ENCODE measurements around the gene CPNE9. TPM values are rescaled to one million over a fixed set of nuclear protein-coding genes. Genes with fewer than 3 reads are reported as not detected.

The CPNE9 gene
- total and polyA plus RNA-seq, 2 of the 8 experiments (the other 6 are each of a cell fraction or from before 2014, with no cell fraction given): 4.8 to 6.0 TPM

DNA sequence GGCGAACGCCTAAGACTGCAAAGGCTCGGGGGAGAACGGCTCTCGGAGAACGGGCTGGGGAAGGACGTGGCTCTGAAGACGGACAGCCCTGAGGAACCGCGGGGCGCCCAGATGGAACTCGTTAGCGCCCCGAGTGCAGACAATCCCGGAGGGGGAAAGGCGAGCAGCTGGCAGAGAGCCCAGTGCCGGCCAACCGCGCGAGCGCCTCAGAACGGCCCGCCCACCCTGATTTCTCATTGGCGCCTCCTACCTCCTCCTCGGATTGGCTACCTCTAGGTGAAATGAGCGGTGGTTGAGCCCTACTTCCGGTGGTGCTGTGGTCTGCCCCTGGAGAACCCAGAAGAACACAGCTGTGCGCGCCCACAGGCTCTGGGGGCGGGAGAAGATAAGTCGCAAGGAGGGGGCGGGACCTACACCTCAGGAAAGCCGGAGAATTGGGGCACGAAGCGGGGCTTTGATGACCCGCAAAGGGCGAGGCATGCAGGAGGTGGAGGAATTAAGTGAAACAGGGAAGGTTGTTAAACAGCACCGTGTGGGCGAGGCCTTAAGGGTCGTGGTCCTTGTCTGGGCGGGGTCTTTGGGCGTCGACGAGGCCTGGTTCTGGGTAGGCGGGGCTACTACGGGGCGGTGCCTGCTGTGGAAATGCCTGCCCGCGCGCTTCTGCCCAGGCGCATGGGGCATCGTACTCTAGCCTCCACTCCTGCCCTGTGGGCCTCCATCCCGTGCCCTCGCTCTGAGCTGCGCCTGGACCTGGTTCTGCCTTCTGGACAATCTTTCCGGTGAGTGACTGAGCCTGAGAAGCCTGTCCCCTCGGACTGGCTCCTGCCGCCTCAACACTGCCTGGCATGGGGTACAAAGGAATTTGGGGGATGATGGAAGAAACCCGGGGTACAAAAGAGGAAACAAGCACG, 46.3 kb downstream of the CPNE9 start, which contains the start of gene OGG1:
Gene OGG1 (plus strand): TSS at position 308 of the 911 bp plus-strand sequence. CDS start 335 bp downstream, at position 643.
- Histone ChIP-seq H2BK120ac (replicated peaks; ENCODE audit: low read depth, low read length) (no peak within 1 kb of the TSS), H3K9me3 (ENCODE audit: insufficient read depth in 2 of 2, low read depth in 1 of 2, low read length in 1 of 2) (no peaks in the 10 kb centered on the region), H3K4ac (replicated peaks; ENCODE audit: insufficient read length, low read depth, low read length) (peak within 1 kb of the TSS; percentile 73), H3K79me2 (ENCODE audit: control insufficient read depth in 1 of 2, insufficient read depth in 2 of 2, low read length in 2 of 2) (peaks cover 0 to 11% of the 10 kb centered on the region in 2 experiments; a peak in 2 of 4 replicates), H2BK12ac (ENCODE audit: low read depth, low read length) (no peak within 1 kb of the TSS), H2AK5ac (ENCODE audit: low read depth, low read length) (no peak within 1 kb of the TSS), H3K79me1 (ENCODE audit: low read depth, low read length) (peaks cover 7% of the 10 kb centered on the region), H3K27ac (ENCODE audit: low read depth, low read length) (peak within 1 kb of the TSS; percentile 88), H3K4me1 (replicated peaks in 1 of 4; ENCODE audit: control insufficient read depth in 3 of 4, insufficient read depth in 4 of 4, low read length in 3 of 4) (peaks cover 0 to 9% (median 6%) of the 10 kb centered on the region in 4 experiments; a peak in 4 of 7 replicates), H4K91ac (replicated peaks; ENCODE audit: insufficient read length, low read length) (no peak within 1 kb of the TSS), H2BK5ac (ENCODE audit: low read depth, low read length) (peak within 1 kb of the TSS; percentile 74; the same call in 1 of the 2 replicates), H4K20me1 (replicated peaks in 1 of 2; ENCODE audit: control insufficient read depth in 1 of 2, insufficient read depth in 2 of 2, low read length in 2 of 2) (peaks cover 0 to 2% of the 10 kb centered on the region in 2 experiments), H3K9ac (replicated peaks in 1 of 4; ENCODE audit: extremely low read depth in 1 of 4, low read depth in 3 of 4, low read length in 3 of 4) (peak within 1 kb of the TSS; percentile 53 to 82 (median 76)), H3K4me3 (ENCODE audit: extremely low read depth in 1 of 4, insufficient read depth in 2 of 4, low read depth in 3 of 4, low read length in 4 of 4) (peak within 1 kb of the TSS; percentile 73 to 92 (median 88)), H4K5ac (ENCODE audit: insufficient read length, low read depth, low read length) (peak within 1 kb of the TSS; percentile 86), H3K36me3 (ENCODE audit: control insufficient read depth in 2 of 4, insufficient read depth in 4 of 4, low read length in 3 of 4) (peaks cover 14 to 61% (median 49%) of the 10 kb centered on the region in 4 experiments; a peak in 7 of 8 replicates), H3K27me3 (replicated peaks in 1 of 4; ENCODE audit: control insufficient read depth in 3 of 4, extremely low read depth in 1 of 4, insufficient read depth in 3 of 4, low read length in 3 of 4) (no peaks in the 10 kb centered on the region), H4K8ac (ENCODE audit: extremely low read depth, insufficient read depth, low read length) (peak within 1 kb of the TSS; percentile 91; the same call in 1 of the 2 replicates), H2BK15ac (ENCODE audit: low read length) (no peak within 1 kb of the TSS), H3K23me2 (ENCODE audit: low read depth, low read length) (peaks cover 6% of the 10 kb centered on the region), H2AFZ (ENCODE audit: low read length) (peak within 1 kb of the TSS; percentile 96), H3K18ac (ENCODE audit: extremely low read depth, low read length) (peak within 1 kb of the TSS; percentile 93), H3K56ac (replicated peaks; ENCODE audit: insufficient read length, low read depth, low read length) (peak within 1 kb of the TSS; percentile 91), H3K4me2 (ENCODE audit: insufficient read depth in 1 of 2, low read depth in 2 of 2, low read length in 2 of 2) (peak within 1 kb of the TSS; percentile 71 to 93), H3K14ac (ENCODE audit: insufficient read length) (no peak within 1 kb of the TSS), H3K23ac (ENCODE audit: insufficient read length) (no peak within 1 kb of the TSS), H2BK20ac (ENCODE audit: low read length) (no peak within 1 kb of the TSS)
- ChIA-PET POLR2A (ENCODE audit: partially characterized antibody) (interaction anchor here (0.5 to 6.8 kb wide), 20 partner anchors 8 to 242 kb away, joined by 3 to 60 read pairs (median 9); partner anchors contain the start of genes ARPC4, BRPF1, CAMK1 and TADA3), CTCF (ENCODE audit: partially characterized antibody) (interaction anchor here (0.6 to 1.5 kb wide), 10 partner anchors 11 to 246 kb away, joined by 3 to 6 read pairs (median 3); partner anchors contain the start of genes ARPC4 and TADA3)
- WGBS, 2 experiments (ENCODE audit: extremely low coverage in 1 of 2, insufficient coverage in 1 of 2, insufficient read length in 1 of 2, insufficient replicate concordance in 2 of 2, low coverage in 1 of 2, low lambda C conversion rate in 2 of 2, missing lambda C conversion rate in 1 of 2): 2% methylated on average over 46 of the region's 60 CpGs; no CpG with 5 or more reads in 1 of the 2 experiments
- FAIRE-seq (no peak), DNase-seq (ENCODE audit: low read depth in 1 of 2, low spot score in 2 of 2) (peak; percentile 91 to 93)
- TF ChIP-seq SAP30 (IDR thresholded peaks at IDR 0.05; ENCODE audit: insufficient read depth, insufficient replicate concordance, low read length): peak; percentile 26
- peak; percentile 5 for TF ChIP-seq NANOG (IDR thresholded peaks at IDR 0.05; ENCODE audit: insufficient read depth, low read depth, low read length, poor library complexity, severe bottlenecking)
- TF ChIP-seq, protein P1, sequence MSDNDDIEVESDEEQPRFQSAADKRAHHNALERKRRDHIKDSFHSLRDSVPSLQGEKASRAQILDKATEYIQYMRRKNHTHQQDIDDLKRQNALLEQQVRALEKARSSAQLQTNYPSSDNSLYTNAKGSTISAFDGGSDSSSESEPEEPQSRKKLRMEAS (IDR thresholded peaks at IDR 0.05): peak; percentile 36; the same call in 1 of the 2 replicates
- TF ChIP-seq SIN3A (conservative IDR thresholded peaks at IDR 0.05 in 1 of 2, IDR thresholded peaks at IDR 0.05 in 1 of 2; ENCODE audit: low read depth in 1 of 2, low read length in 2 of 2): peak; percentile 79 to 92; a peak in 3 of 4 replicates
- no peak for TF ChIP-seq MAFK (IDR thresholded peaks at IDR 0.05; ENCODE audit: low read depth, low read length)
- TF ChIP-seq CHD2 (IDR thresholded peaks at IDR 0.05; ENCODE audit: low read length): peak; percentile 58; the same call in 1 of the 2 replicates
- TF ChIP-seq GTF2F1 (IDR thresholded peaks at IDR 0.05; ENCODE audit: borderline replicate concordance, low read depth, low read length): no peak
- no peak; the same call in 1 of the 2 replicates for TF ChIP-seq KDM1A (IDR thresholded peaks at IDR 0.05; ENCODE audit: borderline replicate concordance, low read length)
- 0 out of 2 replicates have a peak, but pooled peaks have one; percentile 43 for TF ChIP-seq EGR1 (IDR thresholded peaks at IDR 0.05; ENCODE audit: borderline replicate concordance, low read depth, low read length)
